ENCODE results near the gene KIRREL3.

DNA sequence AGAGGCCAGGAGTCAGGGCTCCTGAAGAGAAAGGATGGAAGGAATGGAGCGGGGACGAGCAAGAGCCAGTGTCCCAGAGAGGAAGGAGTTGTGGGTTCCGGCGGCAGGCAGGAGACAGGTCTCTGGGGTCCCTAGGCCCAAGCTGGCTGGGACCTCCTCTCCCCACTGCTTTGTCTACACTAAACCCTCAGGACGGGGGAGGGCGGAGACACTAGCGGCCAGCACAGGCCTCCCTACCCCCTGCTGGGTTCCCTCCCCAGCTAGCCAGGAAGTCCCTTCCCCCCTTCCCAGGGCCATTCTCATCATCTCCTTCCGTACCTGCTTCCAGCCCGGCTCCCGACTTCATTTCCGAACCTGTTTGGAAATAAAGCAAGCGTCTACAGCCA is 565.6 kb downstream of the KIRREL3 start:
- TF ChIP-seq CTCF (IDR thresholded peaks at IDR 0.05) (no peak), POLR2A (IDR thresholded peaks at IDR 0.05) (no peak)

Data from esophagus squamous epithelium (tissue), 4 donors.